G401.6 (cell line): ENCODE data around the gene TSC22D4.

Experiments used
- FAIRE-seq: peaks from 2 replicates; lab custom pipeline; 2012; peaks lifted over from hg19 to GRCh38; lab: Jason Lieb, UNC

Gene TSC22D4

GRCh38 chr7:100428199-100428966 lies 50.6 kb downstream of the TSC22D4 start, which contains the start of gene ZCWPW1:
Gene ZCWPW1, minus strand, starts transcription at chr7:100428703. Its CDS starts 8,054 bp downstream, at chr7:100420649.
- FAIRE-seq = no peak

- FAIRE-seq = no peak
These were observed 51.2 kb downstream of the TSC22D4 start for GRCh38 chr7:100427762-100428198.

- FAIRE-seq = no peak
These were observed 52.5 kb downstream of the TSC22D4 start for GRCh38 chr7:100426516-100426915.

- no peak for FAIRE-seq
These were observed 53.7 kb downstream of the TSC22D4 start for GRCh38 chr7:100425347-100425746.

- FAIRE-seq = no peak
These were observed 55.7 kb downstream of the TSC22D4 start for GRCh38 chr7:100423315-100423714.

DNA sequence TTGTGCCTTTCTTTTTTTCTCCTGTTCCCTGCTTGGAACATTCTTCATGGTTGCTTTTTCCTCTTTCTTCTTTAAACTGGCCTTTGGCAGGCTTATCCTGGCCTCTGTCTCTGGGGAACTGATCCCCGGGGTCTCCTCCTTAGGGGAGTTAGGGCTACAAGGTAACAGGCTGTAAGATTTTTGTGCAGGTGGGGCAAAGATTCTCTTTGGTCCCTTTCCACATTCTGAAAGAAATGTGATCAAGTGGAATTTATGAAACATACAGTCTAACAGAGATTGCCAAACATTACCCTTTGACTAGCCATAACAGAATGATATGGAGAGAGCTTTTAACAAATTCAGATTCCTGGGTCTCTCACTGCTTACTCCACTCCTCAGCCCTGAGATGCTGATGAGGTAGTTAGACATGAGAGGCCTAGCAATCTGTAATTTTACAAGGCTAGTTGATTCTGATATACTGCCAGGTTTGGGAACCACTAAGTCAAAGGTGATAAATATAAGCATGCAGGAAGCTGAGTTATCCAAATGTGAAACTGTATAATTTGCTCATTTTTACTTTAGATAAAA lies 59.3 kb downstream of the TSC22D4 start:
- FAIRE-seq = no peak

GRCh38 chr7:100418930-100419659 lies 59.9 kb downstream of the TSC22D4 start:
- no peak for FAIRE-seq
